Stimulated activated CD8-positive, alpha-beta memory T cell treated with anti-CD3 and anti-CD28 coated beads, Interleukin-4, amount 100 ng/mL, for 48 hours (primary cell): ENCODE measurements around the gene PACS1.
A peak's percentile ranks its signal among the peaks of the same experiment; 100 is the strongest.
"Not testable (repeated sequence)": the region's sequence is repeated elsewhere in the genome, so short reads cannot be mapped to it uniquely, and the experiment has no call there.

Experiments used
- DNase-seq: peaks from one replicate; pipeline ENCODE4 v3.0.0-alpha.2; 2020

Gene PACS1

DNA sequence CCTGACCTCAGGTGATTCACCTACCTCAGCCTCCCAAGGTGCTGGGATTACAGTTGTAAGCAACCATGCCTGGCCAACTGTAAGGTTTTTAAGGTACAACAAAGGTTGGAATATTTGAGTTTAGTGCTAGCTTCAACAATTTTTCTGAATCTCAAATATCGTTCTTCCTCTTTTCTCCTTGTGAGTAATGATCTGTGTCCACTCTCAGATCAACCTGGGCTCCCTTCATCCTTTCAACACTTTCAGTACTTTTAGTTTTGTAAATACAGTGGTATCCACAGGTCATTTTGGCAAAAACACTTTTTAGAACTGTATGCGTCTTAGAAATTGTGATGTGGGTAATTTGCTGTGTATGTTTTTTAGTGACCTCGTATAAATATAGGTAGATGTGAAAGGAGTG, 7.9 kb downstream of the PACS1 start:
- no peak for DNase-seq

DNA sequence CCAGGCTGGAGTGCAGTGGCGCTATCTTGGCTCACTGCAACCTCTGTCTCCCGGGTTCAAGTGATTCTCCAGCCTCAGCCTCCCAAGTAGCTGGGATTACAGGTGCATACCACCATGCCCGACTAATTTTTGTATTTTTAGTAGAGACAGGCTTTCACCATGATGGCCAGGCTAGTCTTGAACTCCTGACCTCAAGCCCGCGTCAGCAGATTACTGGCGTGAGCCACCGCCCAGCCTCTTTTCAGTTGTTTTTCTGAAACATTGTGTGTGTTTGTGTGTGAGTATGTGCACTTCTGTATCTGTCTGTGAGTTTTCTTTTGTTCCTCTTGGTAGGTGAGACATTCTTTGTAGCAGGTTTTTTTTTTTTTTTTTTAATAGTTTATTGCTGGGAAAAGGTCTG, 8.9 kb downstream of the PACS1 start:
- not testable (repeated sequence) for DNase-seq

DNA sequence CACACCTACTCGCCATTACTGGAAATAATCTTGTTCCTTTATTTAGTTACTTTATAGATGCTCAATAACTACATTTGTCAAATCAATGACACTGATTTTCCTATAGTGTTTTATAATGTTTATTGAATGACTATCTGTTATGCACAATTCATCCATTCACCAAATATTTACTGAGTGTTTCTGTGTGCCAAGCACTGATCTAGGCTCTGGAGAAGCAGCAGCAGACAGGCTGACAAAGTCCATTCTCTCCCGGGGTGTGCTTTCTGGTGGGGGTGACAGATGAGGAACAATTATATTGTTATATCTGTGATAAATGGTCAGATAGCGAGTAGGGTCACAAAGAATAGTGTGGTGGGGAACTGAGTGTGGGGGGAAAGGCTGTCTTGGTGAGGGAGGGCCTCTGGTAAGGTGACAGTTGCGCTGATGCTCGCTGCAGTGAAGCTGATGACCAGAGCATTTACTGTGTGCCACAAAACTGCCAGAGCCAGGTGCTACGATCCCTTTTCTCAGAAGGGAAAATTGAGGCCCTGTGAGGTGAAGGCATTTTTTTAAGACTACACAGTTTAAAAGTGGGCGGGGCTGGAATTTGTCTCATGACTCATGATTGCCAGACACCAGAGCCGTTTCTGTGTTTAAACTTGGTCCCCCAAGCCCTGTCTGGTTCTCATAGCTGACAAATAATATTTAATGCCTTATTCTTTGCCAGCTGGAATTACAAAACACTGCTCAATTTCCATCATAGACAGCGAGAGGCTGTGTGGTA, 10.2 kb downstream of the PACS1 start:
- DNase-seq = peak; percentile 75

DNA sequence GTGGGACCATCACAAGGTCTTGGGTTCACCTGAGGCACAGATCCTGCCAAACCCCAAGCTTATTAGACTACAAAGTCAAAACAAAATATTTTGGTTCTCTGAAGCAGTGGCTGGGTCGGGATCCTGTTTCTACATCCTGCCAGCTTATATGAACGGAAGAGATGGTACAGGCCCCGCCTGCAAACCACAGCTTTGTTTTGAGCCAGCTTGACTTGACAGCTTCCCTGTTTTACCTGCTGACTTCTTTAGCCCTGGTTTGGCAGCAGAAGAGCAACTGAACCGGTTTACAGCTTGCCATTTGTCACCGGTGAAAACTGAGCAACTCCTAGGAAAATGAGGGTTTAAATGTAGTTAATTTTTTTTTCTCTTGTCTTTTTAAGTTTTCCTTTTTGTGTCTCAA, 11.4 kb downstream of the PACS1 start:
- DNase-seq = peak; percentile 69

DNA sequence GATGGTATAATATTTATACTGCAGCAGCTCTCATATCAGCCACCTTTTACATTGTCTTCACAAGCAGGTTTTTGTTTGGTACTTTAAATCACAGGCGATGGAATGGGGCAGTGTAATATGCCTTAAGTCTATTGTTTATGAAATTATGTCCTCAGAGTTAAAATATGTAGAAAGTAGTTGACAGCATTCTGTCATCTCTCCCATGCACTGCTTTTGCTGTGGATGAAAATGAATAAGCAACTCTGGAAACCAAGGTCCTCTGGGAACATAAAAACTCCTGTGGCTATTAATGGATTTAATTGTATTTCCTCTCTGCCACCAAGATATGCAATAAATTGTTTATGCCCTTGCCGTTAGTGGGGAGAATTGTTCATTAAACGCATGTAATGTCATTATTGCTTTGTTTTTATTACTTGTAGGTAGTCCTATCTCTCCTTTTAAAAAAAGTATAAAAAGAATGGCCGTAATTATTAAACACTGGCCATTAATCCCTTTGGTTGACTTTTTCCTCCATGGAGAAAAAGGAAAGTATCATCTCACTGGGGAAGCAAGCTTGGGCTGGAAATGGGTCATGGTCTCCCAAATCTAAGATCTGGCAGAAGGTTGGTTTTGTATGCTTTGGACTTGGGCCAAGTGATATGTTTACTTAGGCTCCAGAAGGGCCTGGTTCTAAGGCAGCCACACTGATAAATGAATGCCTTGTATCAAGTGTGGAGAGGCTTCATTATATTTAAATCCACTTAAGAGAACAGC, 13.1 kb downstream of the PACS1 start:
- DNase-seq = no peak

DNA sequence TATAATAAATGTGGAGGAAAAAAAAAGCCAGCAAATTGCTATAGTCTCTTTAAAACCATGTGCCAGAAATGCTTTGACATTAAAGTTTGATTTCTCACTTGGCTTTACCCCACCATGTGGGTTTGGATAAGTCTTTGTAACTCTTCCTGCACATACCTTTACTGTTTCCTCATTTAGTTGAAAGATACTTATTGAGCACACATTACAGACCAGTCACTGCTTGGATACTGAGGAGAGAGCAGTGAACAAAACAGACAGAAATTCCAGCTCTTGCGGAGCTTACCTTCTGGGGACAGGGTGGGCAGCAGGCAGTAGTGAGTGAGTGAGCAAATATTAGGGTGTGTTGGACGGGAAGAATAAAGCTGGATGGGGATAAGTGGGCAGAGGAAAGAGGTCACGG, 13.7 kb downstream of the PACS1 start:
- no peak for DNase-seq

DNA sequence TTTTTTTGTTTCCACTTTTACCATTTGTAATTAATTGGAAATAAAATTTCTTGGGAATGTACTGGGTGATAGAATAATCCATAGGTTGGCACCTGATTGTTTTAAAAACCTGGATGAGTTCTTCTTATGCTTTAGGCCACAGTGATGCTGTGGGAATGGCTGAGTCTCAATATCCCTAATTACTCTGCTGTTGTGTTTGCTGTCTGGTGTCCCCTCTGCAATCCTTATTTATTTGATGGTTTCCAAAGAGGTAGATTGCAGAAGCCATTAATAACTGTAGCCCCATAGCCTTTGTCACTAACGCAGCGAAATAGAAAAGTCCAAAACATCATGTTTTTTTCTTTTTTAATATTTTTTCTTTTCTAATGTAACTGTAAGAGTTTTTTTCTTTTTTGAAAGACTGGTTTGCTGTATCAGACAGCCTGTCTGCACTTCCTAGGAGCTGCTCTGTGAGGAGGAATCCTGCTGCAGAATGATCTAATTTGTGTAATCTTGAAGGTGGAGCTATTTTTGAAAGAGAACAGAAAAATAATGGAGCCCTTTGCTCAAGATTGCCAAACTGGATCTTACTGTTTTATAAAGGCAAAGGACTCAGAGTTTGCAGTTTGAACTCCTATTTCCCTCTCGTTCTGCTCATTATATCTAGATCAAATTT, 14.9 kb downstream of the PACS1 start:
- no peak for DNase-seq

DNA sequence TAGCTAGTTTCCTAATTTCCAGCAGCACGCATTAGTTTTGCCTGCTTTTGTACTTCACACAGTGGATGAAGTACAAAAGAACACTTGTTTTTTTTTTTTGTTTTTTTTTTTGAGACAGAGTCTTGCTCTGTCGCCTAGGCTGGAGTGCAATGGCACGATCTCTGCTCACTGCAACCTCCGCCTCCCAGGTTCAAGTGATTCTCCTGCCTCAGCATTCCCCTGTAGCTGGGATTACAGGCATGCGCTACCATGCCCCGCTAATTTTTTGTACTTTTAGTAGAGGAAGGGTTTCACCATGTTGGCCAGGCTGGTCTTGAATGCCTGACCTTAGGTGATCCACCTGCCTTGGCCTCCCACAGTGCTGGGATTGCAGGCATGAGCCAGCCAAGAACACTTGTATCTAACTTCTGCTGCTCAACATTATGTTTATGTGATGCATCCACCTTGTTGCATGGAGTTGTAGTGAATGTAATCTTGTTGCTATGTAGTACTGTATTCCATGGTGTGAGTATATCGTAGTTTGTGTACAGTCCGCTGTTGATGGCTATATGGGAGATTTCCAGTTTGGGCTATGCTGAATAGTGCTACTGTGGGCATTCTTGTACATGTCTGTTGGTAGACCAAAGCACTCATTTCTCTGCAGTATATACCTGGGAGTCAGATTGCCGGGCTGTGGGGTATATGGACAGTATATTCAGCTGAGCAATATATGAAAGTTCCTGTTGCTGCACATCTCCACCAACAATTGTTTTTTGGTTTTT, 17.3 kb downstream of the PACS1 start:
- no peak for DNase-seq

DNA sequence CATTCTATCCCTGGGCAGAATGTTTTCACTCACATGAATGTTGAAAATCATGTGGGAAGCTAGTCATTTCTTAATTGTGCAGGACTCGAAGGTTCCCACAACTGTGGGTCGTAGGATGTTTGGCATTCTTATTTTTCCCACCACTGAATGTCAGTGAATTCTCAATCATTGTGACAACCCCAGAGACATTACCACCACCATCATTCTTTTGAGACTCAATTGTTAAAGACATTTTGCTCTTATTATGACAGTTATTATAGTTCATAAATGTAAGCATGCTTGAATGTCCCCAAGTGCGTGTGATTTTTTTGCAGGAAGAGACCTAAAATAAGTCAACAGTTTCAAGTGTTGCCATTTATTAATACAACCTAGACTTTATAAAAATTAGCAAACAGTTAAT, 19.0 kb downstream of the PACS1 start:
- DNase-seq = no peak

DNA sequence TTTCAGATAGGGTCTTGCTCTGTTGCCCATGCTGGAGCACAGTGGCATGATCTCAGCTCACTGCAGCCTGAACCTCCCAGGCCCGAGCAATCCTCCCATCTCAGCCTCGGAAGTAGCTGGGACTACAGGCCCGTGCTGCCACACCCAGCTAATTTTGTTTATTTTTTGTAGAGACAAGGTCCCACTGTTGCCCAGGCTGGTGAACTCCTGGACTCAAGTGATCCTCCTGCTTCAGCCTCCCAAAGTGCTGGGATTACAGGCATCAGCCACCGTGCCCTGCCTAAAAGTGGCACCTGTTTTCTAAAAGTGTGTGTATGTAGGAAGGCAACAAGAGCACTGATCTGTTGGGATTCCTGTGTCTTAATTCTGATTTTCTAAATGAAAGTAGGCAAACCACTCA, 20.2 kb downstream of the PACS1 start:
- DNase-seq = no peak

DNA sequence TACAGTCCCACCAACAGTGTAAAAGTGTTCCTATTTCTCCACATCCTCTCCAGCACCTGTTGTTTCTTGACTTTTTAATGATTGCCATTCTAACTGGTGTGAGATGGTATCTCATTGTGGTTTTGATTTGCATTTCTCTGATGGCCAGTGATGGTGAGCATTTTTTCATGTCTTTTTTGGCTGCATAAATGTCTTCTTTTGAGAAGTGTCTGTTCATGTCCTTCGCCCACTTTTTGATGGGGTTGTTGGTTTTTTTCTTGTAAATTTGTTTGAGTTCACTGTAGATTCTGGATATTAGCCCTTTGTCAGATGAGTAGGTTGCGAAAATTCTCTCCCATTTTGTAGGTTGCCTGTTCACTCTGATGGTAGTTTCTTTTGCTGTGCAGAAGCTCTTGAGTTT, 22.1 kb downstream of the PACS1 start:
- not testable (repeated sequence) for DNase-seq

DNA sequence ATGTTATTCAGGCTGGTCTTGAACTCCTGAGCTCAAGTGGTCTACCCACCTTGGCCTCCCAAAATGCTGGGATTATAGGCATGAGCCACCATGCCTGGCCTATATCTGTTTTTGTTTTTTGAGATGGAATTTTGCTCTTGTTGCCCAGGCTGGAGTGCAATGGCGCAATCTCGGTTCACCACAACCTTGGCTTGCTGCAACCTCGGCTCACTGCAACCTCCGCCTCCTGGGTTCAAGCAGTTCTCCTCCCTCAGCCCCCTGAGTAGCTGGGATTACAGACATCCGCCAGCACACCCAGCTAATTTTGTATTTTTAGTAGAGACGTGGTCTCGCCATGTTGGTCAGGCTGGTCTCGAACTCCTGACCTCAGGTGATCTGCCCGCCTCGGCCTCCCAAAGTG, 29.7 kb downstream of the PACS1 start:
- not testable (repeated sequence) for DNase-seq

DNA sequence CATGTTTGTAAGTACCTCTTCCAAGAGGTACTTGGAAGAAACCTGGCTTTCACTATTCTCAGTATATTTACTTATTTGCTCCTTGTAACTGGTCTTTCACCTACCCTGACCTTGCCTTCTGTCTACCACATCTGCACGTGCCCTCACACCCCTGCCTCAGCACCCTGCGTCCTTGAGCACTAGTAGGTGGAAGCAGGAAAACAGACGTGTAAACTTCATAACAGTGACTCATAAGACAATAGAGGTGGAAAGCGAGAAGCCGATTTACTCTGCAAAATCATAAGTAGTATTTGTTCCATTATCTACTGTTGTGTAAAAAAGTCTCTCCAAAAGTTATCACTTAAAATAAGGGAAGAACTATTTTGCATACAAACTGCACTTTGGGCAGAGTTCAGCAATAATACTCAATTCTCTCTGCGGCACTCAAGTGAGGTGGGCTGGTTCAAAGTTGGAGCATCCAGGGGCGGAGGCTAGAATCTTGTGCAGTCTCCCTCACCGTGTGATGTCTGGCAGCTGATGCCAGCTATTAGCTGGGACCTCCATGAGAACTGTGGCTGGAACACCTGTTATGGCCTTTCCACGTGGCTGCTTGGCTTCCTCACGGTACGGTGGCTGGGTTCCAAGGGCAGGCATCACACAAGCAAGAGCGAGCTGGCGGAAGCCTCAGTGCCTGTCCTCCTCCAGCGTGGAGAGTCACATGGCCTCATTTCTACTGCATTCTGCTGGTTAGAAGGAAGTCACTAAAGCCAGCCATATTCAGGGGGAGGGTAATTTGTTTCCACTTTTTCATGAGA, 30.4 kb downstream of the PACS1 start:
- DNase-seq = peak; percentile 70

DNA sequence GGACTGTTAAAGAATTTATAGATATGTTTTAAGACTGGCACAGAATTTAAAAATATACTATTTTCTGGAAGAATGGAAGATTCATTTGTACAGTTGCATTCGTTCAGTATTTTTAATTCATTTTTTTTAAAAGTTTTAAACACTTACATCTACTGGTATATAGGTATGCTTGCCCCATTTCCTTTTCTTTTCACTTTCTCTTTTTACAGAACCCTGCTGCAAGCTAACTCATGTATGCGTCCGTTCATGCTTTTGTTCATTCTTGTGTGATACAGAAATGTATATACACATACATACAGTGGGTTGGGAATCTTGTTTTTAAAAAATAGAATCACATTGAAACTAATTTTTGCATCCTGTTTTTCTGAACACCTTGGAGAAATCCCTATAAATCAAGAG, 31.0 kb downstream of the PACS1 start:
- no peak for DNase-seq

DNA sequence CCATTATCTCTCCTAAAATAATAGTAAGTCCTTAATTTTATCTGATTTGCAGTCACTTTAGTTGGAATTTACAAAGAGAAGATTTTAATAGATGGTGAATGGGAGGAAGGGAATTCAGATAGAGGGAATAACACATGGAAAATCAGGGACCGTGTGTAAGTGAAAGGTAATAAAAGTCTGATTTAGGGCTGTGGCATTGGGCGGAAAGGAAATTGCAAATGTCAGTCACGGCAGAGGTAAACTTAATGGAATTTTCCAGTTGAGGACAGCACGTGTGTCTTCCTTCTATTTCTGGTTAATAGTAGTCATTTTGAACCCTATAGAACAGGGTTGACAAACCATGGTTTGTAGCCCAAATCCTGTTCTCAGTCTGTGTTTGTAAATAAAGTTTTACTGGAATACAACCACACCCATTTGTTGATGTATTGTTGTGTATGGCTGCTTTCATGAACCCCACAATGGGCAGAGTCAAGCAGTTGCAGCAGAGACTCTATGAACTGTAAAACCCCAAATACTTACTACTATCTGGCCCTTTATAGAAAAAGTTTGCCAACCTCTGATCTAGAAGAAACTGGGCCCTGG, 34.1 kb downstream of the PACS1 start:
- no peak for DNase-seq

DNA sequence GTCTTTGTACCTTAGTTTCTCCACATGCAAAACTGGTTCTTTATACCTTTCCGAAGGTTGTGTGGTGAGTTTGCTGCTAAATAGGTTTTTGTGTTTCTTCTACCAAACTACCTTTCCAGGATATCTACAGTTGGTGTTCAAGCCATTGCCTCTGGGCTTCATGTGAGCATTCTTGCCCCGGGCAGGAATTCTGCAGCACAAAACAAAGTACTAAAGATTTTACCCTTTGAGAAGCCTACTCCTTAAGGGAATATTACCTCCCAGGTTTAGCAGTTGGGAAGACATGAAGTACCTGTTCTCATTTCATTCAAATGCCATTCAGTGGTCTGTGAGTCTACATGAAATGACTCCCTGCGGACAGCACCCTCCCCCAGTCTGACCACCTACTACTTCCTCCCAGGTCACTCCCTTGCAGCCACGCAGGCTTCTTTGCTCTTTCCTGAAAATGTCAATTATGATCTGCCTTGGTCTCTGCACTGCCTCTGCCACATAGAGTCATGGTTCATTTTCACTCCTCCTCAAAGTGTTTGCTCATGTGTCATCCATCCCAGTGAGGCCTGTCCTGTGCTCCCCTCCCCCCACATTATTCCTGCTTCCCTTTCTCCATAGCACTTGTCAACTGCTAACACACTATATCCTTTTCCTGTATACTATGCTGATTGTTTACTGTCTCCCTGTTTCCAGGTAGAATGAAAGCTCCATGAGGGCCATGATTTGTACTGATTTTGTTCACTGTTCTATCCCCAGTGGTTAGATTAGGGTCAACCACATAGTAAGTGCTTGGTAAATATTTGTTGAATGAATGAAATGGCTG, 36.9 kb downstream of the PACS1 start:
- peak; percentile 59 for DNase-seq

DNA sequence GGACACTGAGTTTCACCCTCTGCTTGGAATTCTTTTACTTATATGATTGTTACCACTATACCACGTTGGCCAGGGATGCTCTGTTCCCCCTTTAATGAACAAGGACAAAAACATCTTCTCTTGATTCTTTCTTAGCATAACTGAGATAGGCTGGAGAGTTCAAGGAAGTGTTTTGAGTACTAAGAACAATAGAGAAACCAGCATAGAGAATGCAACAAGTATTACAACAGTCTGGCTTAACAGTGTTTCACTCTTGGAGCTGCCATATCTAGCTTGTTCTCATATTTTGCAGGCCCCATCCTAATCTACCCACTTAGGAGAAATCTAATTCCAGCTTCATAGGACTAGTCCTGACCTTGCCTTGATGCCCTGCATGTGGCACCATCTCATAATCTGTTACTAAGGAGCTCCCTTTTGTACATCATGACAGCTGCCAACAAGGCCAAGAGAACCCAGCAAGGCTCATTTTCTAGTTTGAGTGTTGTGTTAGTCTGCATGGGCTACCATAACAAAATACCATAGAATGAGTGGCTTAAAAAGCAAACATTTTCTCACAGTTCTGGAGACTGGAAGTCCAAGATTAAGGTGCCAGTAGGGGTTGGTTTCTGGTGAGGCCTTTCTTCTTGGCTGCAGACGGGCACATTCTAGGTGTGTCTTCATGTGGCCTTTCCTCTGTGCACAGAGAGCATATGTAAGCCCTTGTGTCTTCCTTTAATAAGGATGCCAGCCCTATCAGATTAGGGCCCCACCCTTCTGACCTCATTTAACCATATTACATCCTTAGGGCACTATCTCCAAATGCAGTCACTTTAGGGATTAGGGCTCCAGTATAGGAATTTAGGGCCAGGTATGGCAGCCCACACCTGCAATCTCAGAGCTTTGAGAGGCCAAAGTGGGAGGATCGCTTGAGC, 37.8 kb downstream of the PACS1 start:
- no peak for DNase-seq

DNA sequence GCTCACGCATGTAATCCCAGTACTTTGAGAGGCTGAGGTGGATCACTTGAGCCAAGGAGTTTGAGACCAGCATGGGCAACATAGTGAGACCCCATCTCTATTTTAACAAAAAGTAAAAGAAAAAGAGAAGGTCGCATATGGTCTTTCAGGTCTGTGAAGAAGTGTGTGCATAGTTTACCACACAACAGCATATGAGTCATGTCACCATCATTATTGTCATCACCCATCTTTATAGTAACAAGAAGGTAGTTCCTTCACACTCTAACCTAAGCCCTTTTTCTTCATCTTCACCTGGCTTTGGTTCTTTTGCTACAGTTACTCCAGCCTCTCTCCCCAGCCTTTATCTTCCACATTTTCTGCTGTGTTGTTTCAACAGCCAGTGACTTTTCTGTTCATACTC, 39.2 kb downstream of the PACS1 start:
- DNase-seq = no peak

DNA sequence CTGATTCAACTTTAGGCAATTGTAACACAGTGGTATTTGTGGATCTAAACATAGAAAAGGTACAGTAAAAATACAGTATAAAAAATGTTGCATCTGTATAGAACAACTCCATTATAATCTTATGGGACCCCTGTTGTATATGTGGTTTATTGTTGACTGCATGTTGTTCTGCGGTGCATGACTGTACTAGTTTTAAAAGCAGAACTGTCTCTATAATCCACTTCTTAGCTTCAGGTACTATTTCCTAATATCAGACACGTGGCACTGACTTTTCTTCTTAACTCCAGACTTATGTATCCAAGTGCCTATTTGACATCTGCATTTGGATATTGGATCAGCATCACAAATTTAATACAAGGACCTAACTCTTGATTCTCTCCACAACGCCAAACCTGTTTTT, 41.1 kb downstream of the PACS1 start:
- no peak for DNase-seq

DNA sequence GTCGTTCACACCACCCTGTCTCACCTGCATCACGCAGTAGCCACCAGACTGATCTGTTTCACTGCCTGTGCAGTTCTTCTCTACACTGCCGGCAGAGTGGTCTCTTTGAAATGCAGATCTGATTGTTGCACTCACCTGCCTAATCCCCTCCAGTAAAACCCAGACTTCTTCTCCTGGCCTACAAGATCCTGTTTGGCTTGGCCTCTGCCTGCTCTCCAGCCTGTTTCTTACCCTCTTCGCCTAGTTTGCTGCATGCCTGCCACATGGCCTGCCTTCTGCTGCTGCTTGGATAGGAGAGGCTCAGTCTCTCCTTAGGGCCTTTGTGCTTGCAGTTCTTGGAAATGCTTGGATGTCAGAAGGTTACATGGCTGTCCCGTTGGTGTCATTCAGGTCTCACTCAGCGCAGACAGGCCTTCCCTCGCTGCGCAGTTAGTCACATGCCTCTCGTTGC, 42.0 kb downstream of the PACS1 start:
- DNase-seq = no peak
